ENCODE data around the gene EHBP1.

The EHBP1 gene

DNA sequence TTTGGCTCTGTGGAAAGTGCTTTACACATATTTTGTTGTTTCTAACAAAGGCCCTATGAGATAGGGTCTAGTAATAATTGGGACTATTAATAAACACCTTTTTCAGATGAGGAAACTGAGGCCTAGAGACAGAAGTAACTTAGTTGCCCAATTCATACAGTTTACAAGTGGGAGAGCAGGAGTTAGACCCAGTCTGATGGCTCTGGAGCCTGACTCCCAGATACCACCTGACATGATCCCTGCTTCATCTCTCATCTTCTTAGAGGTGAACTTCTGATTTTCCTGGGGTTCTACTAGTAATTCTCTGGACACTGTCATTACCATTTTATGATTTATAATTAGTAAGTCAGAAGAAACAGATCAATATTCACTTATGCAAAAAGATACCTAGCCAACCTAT is 296.1 kb downstream of the EHBP1 start:
- no peak for DNase-seq (ENCODE audit: low spot score)
- in situ Hi-C loops (cut with MboI; ENCODE audit: low pct_unique_long_range_greater_than_20kb, low sequenced_read_pairs, unreplicated experiment): no loop called here

DNA sequence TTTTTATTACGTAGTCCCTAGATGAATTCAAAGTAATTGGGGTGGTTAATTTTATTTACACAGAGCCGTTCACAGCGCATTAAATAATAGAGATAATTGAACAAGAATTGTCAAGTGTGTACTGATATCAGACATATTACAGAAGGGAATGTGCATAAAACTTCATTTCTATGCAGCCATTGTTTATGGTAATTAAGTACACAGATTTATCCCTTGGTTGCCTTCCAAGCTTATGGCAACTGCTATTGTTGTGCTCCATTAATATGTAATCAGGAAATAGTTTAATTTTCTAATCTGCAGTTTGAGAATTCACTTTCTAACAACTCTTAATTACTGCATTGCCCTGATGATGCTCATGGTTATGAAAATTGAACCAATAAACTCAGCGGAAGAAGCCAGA is 297.8 kb downstream of the EHBP1 start:
- in situ Hi-C loops (cut with MboI; ENCODE audit: low pct_unique_long_range_greater_than_20kb, low sequenced_read_pairs, unreplicated experiment): no loop called here
- no peak for DNase-seq (ENCODE audit: low spot score)
- TF ChIP-seq, protein P1, sequence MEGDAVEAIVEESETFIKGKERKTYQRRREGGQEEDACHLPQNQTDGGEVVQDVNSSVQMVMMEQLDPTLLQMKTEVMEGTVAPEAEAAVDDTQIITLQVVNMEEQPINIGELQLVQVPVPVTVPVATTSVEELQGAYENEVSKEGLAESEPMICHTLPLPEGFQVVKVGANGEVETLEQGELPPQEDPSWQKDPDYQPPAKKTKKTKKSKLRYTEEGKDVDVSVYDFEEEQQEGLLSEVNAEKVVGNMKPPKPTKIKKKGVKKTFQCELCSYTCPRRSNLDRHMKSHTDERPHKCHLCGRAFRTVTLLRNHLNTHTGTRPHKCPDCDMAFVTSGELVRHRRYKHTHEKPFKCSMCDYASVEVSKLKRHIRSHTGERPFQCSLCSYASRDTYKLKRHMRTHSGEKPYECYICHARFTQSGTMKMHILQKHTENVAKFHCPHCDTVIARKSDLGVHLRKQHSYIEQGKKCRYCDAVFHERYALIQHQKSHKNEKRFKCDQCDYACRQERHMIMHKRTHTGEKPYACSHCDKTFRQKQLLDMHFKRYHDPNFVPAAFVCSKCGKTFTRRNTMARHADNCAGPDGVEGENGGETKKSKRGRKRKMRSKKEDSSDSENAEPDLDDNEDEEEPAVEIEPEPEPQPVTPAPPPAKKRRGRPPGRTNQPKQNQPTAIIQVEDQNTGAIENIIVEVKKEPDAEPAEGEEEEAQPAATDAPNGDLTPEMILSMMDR (IDR thresholded peaks at IDR 0.05; ENCODE audit: extremely low read depth, insufficient read depth, missing control alignments): no peak

More for the DNA sequence above, 296.1 kb downstream of the EHBP1 start:
- TF ChIP-seq, protein P1 (IDR thresholded peaks at IDR 0.05; ENCODE audit: extremely low read depth, insufficient read depth, missing control alignments): no peak

- DNase-seq (ENCODE audit: low spot score): no peak
- TF ChIP-seq, protein P1 (IDR thresholded peaks at IDR 0.05; ENCODE audit: extremely low read depth, insufficient read depth, missing control alignments): no peak
- in situ Hi-C loops (cut with MboI; ENCODE audit: low pct_unique_long_range_greater_than_20kb, low sequenced_read_pairs, unreplicated experiment): no loop called here
These were observed 302.4 kb downstream of the EHBP1 start for GRCh38 chr2:63007813-63008458.

DNA sequence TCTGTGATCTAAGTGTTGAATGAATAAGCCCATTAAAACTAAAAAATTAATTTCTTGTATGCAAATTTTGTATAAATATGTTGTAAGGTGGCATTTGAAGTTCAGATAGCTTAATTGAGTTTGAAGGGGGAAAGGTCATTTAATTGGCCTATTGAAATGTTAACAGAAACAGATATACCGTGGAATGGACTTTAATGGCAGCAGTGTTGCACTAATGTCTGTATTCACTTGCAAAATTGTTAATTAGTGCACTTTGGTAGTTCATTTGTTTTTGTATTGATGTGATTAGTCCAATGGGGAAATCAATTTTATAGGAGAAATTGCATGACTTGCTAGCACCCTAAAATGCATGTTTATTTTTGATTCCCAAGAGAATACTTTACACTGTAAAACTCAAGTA is 303.3 kb downstream of the EHBP1 start:
- TF ChIP-seq, protein P1 (IDR thresholded peaks at IDR 0.05; ENCODE audit: extremely low read depth, insufficient read depth, missing control alignments): no peak
- DNase-seq (ENCODE audit: low spot score): no peak
- in situ Hi-C loops (cut with MboI; ENCODE audit: low pct_unique_long_range_greater_than_20kb, low sequenced_read_pairs, unreplicated experiment): no loop called here

GRCh38 chr2:63009490-63009889 is 304.0 kb downstream of the EHBP1 start:
- TF ChIP-seq, protein P1 (IDR thresholded peaks at IDR 0.05; ENCODE audit: extremely low read depth, insufficient read depth, missing control alignments): no peak
- DNase-seq (ENCODE audit: low spot score): no peak
- in situ Hi-C loops (cut with MboI; ENCODE audit: low pct_unique_long_range_greater_than_20kb, low sequenced_read_pairs, unreplicated experiment): no loop called here

DNA sequence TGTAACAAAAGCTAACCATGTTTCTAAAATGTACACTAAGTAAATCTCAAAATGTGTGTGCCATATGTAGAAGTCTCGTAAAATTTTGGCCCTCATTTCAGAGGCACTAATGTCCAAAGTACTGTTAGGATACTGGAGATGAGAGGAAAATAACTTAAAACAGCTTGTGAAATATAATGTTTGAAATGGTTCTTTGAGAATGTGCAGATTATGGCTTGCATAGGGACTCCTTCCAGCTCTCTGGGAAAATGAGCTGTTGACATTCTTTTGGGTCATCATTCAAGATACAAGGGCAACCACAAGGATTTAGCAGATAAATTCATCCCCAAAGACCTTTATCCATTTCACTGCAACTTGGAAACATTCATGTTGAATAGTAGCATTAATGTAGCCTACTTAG is 307.0 kb downstream of the EHBP1 start:
- TF ChIP-seq, protein P1 (IDR thresholded peaks at IDR 0.05; ENCODE audit: extremely low read depth, insufficient read depth, missing control alignments): no peak
- in situ Hi-C loops (cut with MboI; ENCODE audit: low pct_unique_long_range_greater_than_20kb, low sequenced_read_pairs, unreplicated experiment): no loop called here
- DNase-seq (ENCODE audit: low spot score): no peak

All from GM13977 (cell line).